ENCODE results near the gene WDFY1. TPM values are rescaled to one million over a fixed set of nuclear protein-coding genes. Genes with fewer than 3 reads are reported as not detected.

WDFY1 gene
- total RNA-seq, 4 donors from 2014 or later = 12.0 to 25.7 (median 17.1) TPM

DNA sequence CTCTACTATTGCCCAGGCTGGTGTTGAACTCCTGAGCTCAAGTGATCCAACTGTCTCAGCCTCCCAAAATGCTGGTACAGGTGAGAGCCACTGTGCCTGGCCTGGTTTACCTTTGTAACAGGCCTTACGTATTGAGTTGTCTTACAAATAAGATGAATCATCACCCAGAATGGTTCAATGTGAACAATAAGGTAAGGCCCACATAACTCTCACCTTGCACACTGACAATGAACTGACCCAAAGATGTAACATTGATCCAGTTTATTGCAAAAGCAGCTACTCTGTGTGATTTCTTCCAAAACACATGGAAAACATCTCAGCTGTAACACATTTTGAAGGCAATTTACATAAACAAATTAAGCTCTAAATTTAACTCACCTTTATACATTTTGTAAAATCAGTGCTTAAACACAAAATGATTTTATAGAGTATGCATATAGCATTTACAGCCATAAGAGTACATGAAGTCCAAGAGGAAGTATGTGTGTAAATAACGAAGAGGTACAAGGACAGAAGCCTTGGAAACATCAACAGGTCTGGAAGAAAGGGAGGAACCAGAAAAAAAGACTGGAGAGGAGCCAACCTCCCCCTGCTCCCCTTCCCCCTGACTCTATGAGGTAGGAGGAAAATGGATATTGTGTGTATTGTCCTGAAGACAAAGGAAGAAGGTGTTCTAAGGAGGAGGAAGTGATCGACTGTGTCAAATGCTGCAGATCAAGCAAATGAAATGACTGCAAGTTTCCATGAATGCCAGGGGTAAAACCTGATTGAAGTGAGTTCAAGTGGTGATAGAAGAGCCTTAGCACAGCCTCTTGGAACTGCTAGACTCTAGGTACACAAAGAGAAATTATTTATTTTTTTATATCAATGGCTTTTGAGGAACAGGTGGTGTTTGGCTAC lies 5.6 kb upstream of the WDFY1 start:
- ATAC-seq (no peak), DNase-seq (no peak)
- Histone ChIP-seq H3K4me1 (peaks cover 1 to 2% of the 10 kb centered on the region in 2 donors), H3K9me3 (no peaks in the 10 kb centered on the region), H3K27me3 (no peaks in the 10 kb centered on the region), H3K27ac (no peak overlapping the region), H3K4me3 (no peak overlapping the region), H3K36me3 (no peaks in the 10 kb centered on the region)
- in situ Hi-C loops (cut with MboI; ENCODE audit: low sequenced_read_pairs in 4 of 4) = loop anchor here in 3 of 4 donors (25.0 kb wide), 2 partner anchors 612 to 637 kb away; partner anchors contain the start of gene CUL3 (in 2 of the 3)
- intact Hi-C loops (cut with DNase I; ENCODE audit: low total_unique reads) = loop anchor here (10.0 kb wide), 1 partner anchor 1296 kb away; the partner anchor contains the start of gene FARSB
- TF ChIP-seq POLR2A (IDR thresholded peaks at IDR 0.05) = no peak
- TF ChIP-seq, protein P1, sequence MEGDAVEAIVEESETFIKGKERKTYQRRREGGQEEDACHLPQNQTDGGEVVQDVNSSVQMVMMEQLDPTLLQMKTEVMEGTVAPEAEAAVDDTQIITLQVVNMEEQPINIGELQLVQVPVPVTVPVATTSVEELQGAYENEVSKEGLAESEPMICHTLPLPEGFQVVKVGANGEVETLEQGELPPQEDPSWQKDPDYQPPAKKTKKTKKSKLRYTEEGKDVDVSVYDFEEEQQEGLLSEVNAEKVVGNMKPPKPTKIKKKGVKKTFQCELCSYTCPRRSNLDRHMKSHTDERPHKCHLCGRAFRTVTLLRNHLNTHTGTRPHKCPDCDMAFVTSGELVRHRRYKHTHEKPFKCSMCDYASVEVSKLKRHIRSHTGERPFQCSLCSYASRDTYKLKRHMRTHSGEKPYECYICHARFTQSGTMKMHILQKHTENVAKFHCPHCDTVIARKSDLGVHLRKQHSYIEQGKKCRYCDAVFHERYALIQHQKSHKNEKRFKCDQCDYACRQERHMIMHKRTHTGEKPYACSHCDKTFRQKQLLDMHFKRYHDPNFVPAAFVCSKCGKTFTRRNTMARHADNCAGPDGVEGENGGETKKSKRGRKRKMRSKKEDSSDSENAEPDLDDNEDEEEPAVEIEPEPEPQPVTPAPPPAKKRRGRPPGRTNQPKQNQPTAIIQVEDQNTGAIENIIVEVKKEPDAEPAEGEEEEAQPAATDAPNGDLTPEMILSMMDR (IDR thresholded peaks at IDR 0.05 in 4 of 5, conservative IDR thresholded peaks at IDR 0.05 in 1 of 5) = no peak

- Histone ChIP-seq H3K4me3 (no peak overlapping the region), H3K9me3 (no peaks in the 10 kb centered on the region), H3K4me1 (peaks cover 5% of the 10 kb centered on the region in 2 donors), H3K36me3 (no peaks in the 10 kb centered on the region), H3K27ac (no peak overlapping the region), H3K27me3 (no peaks in the 10 kb centered on the region)
- ATAC-seq (no peak), DNase-seq (no peak)
- intact Hi-C loops (cut with DNase I; ENCODE audit: low total_unique reads) = no loop called here
- in situ Hi-C loops (cut with MboI; ENCODE audit: low sequenced_read_pairs in 4 of 4) = no loop called here
- TF ChIP-seq POLR2A (IDR thresholded peaks at IDR 0.05) = no peak
- TF ChIP-seq, protein P1 (IDR thresholded peaks at IDR 0.05 in 4 of 5, conservative IDR thresholded peaks at IDR 0.05 in 1 of 5) = no peak
These were observed 4.2 kb upstream of the WDFY1 start for GRCh38 chr2:223949241-223949840.

GRCh38 chr2:223947711-223948205 lies 2.6 kb upstream of the WDFY1 start:
- intact Hi-C loops (cut with DNase I; ENCODE audit: low total_unique reads) = no loop called here
- Histone ChIP-seq H3K27ac (no peak overlapping the region), H3K9me3 (no peaks in the 10 kb centered on the region), H3K27me3 (no peaks in the 10 kb centered on the region), H3K4me1 (peaks cover 11 to 14% of the 10 kb centered on the region in 2 donors), H3K36me3 (no peaks in the 10 kb centered on the region), H3K4me3 (no peak overlapping the region)
- no peak for DNase-seq
- no peak for TF ChIP-seq POLR2A (IDR thresholded peaks at IDR 0.05)
- TF ChIP-seq, protein P1 (IDR thresholded peaks at IDR 0.05 in 4 of 5, conservative IDR thresholded peaks at IDR 0.05 in 1 of 5) = no peak
- ATAC-seq = no peak
- in situ Hi-C loops (cut with MboI; ENCODE audit: low sequenced_read_pairs in 4 of 4) = no loop called here

DNA sequence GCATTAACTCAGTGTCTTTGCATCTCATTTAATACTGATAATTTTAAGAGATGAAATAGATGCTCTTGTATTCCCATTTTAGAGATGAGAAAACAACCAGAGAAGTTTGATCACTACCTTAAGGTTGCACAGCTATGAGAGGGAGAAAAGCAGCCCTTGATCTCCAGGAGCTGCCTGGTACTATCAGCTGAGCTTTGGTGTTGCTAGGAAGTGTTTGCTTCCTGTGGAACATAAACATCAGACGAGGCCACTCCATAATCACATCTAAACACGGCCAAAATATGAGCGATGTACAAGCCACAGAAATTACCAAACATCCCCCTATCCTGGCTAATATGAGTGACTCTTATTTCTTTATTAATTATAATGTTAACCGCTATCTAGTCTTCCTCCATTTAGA lies 620 bp upstream of the WDFY1 start:
- H3K27me3 ChIP-seq = no peaks in the 10 kb centered on the region
- intact Hi-C loops (cut with DNase I; ENCODE audit: low total_unique reads) = loop anchor here (1.0 to 2.0 kb wide), 3 partner anchors 12 to 640 kb away; partner anchors contain the start of genes CUL3 and MRPL44
- in situ Hi-C loops (cut with MboI; ENCODE audit: low sequenced_read_pairs in 4 of 4) = no loop called here
- ATAC-seq (no peak), DNase-seq (no peak)
- H3K4me1 ChIP-seq = peaks cover 20 to 27% of the 10 kb centered on the region in 2 donors
- no peaks in the 10 kb centered on the region for H3K9me3 ChIP-seq
- peak overlapping the region; percentile 77 to 92 (median 86) for H3K4me3 ChIP-seq
- TF ChIP-seq, protein P1 (IDR thresholded peaks at IDR 0.05 in 4 of 5, conservative IDR thresholded peaks at IDR 0.05 in 1 of 5) = no peak
- no peak for TF ChIP-seq POLR2A (IDR thresholded peaks at IDR 0.05)
- peak overlapping the region; percentile 89 to 97 (median 92) for H3K27ac ChIP-seq
- H3K36me3 ChIP-seq = no peaks in the 10 kb centered on the region
